Measurements from ENCODE around the gene RASSF5. TPM values are rescaled to one million over a fixed set of nuclear protein-coding genes. Genes with fewer than 3 reads are reported as not detected.

The RASSF5 gene
- total and polyA plus RNA-seq, 9 of the 15 experiments (the other 6 are each of a cell fraction or from before 2014, with no cell fraction given): 6.1 to 41.0 (median 25.2) TPM

GRCh38 chr1:206579747-206580437 is 72.6 kb downstream of the RASSF5 start (continued):
- no peak for TF ChIP-seq MTF1 (CRISPR knock-in tag; IDR thresholded peaks at IDR 0.05; ENCODE audit: borderline replicate concordance)
- no peak for TF ChIP-seq STAT5A (IDR thresholded peaks at IDR 0.05; ENCODE audit: borderline replicate concordance, low read length)
- no peak for TF ChIP-seq PCBP1 (IDR thresholded peaks at IDR 0.05; ENCODE audit: low read depth, low read length, poor library complexity, severe bottlenecking)
- no peak for TF ChIP-seq POLR2AphosphoS5 (IDR thresholded peaks at IDR 0.05; ENCODE audit: control insufficient read depth, insufficient read depth, low read depth, low read length)
- TF ChIP-seq DDX20 (tag; IDR thresholded peaks at IDR 0.05; ENCODE audit: low read depth): no peak
- no peak for TF ChIP-seq HDAC1 (IDR thresholded peaks at IDR 0.05)
- TF ChIP-seq CHD2 (IDR thresholded peaks at IDR 0.05; ENCODE audit: low read depth, low read length): no peak
- TF ChIP-seq ZBTB33 (CRISPR knock-in tag; IDR thresholded peaks at IDR 0.05): no peak
- peak; percentile 88; the same call in 1 of the 2 replicates for TF ChIP-seq LCOR (CRISPR knock-in tag; IDR thresholded peaks at IDR 0.05)
- TF ChIP-seq ATF7 (IDR thresholded peaks at IDR 0.05): peak; percentile 78
- no peak for TF ChIP-seq SAFB2 (IDR thresholded peaks at IDR 0.05; ENCODE audit: borderline replicate concordance, low read depth, low read length, severe bottlenecking)
- TF ChIP-seq BCOR (IDR thresholded peaks at IDR 0.05): no peak
- no peak for TF ChIP-seq ZNF280A (IDR thresholded peaks at IDR 0.05; ENCODE audit: low read depth, partially characterized antibody)
- TF ChIP-seq ETV6 (IDR thresholded peaks at IDR 0.05; ENCODE audit: borderline replicate concordance in 1 of 2, low read depth in 2 of 2, low read length in 1 of 2): peak in 1 of 2 experiments; percentile 86; a peak in 2 of 4 replicates
- no peak for TF ChIP-seq ETV6 (CRISPR knock-in tag; IDR thresholded peaks at IDR 0.05; ENCODE audit: borderline replicate concordance)
- TF ChIP-seq TAF7 (tag; IDR thresholded peaks at IDR 0.05): no peak
- TF ChIP-seq MAFF (IDR thresholded peaks at IDR 0.05; ENCODE audit: low read length): no peak
- TF ChIP-seq ZNF785 (CRISPR knock-in tag; IDR thresholded peaks at IDR 0.05): no peak
- no peak for TF ChIP-seq ZC3H11A (IDR thresholded peaks at IDR 0.05; ENCODE audit: low read depth, low read length)
- no peak for TF ChIP-seq ZNF347 (CRISPR knock-in tag; IDR thresholded peaks at IDR 0.05; ENCODE audit: low read depth)
- no peak for TF ChIP-seq GMEB1 (CRISPR knock-in tag; IDR thresholded peaks at IDR 0.05)
- TF ChIP-seq ZNF76 (CRISPR knock-in tag; IDR thresholded peaks at IDR 0.05; ENCODE audit: borderline replicate concordance): no peak
- TF ChIP-seq RFX1 (IDR thresholded peaks at IDR 0.05): no peak
- TF ChIP-seq E2F5 (CRISPR knock-in tag; IDR thresholded peaks at IDR 0.05): no peak

Measured in K562 (cell line).